Endothelial cell (in vitro differentiated cells): ENCODE data around the gene SPATA7. TPM values are rescaled to one million over a fixed set of nuclear protein-coding genes. Genes with fewer than 3 reads are reported as not detected.

Experiments used
- DNase-seq: peaks from one replicate; pipeline ENCODE4 v3.0.0; 2021; ENCODE audit warnings: low spot score
- H3K27ac Mint-ChIP-seq: one replicate; pipeline ENCODE4 v1.8.0; 2021; ENCODE audit warnings: mixed read lengths, inconsistent platforms; ENCODE audit not compliant: unreplicated experiment
- H3K27me3 Mint-ChIP-seq: one replicate; pipeline ENCODE4 v1.8.0; 2021; ENCODE audit warnings: mild to moderate bottlenecking, moderate library complexity, mixed read lengths, inconsistent platforms; ENCODE audit not compliant: unreplicated experiment
- H3K36me3 Mint-ChIP-seq: one replicate; pipeline ENCODE4 v1.8.0; 2021; ENCODE audit warnings: mild to moderate bottlenecking, low read depth, mixed read lengths, inconsistent platforms; ENCODE audit not compliant: unreplicated experiment
- H3K4me1 Mint-ChIP-seq: one replicate; pipeline ENCODE4 v1.8.0; 2021; ENCODE audit warnings: mild to moderate bottlenecking, mixed read lengths, inconsistent platforms; ENCODE audit not compliant: unreplicated experiment
- H3K4me3 Mint-ChIP-seq: one replicate; pipeline ENCODE4 v1.8.0; 2021; ENCODE audit warnings: mild to moderate bottlenecking, mixed read lengths, inconsistent platforms; ENCODE audit not compliant: unreplicated experiment
- H3K9me3 Mint-ChIP-seq: one replicate; pipeline ENCODE4 v1.8.0; 2021; ENCODE audit warnings: mixed read lengths, inconsistent platforms; ENCODE audit not compliant: unreplicated experiment
- total RNA-seq: library from RNA; stranded (reverse); fragmentation: NEBNext Ultra II Directional; extraction: Animal tissue kit (Norgen Biotek cat#: 25700); gene quantifications from one replicate; pipeline ENCODE4 v1.2.1, GENCODE V29; 2021; ENCODE audit not compliant: unreplicated experiment
- TF ChIP-seq, protein P1 (sequence below): fragments of 200-600 bp; sonication (generic); IDR thresholded peaks from one replicate; pipeline ENCODE4 v1.5.0; 2021; ENCODE audit warnings: antibody characterized with exemption; ENCODE audit not compliant: unreplicated experiment

SPATA7 gene
- total RNA-seq, 1 donor from 2014 or later: 39.3 TPM

GRCh38 chr14:88384718-88385117, 739 bp upstream of the SPATA7 start:
- Mint-ChIP-seq H3K27me3 (no peaks in the 10 kb centered on the region), H3K4me1 (peaks cover 36% of the 10 kb centered on the region), H3K4me3 (peak overlapping the region; percentile 91), H3K36me3 (no peaks in the 10 kb centered on the region), H3K9me3 (no peaks in the 10 kb centered on the region), H3K27ac (peak overlapping the region; percentile 87)
- TF ChIP-seq, protein P1, sequence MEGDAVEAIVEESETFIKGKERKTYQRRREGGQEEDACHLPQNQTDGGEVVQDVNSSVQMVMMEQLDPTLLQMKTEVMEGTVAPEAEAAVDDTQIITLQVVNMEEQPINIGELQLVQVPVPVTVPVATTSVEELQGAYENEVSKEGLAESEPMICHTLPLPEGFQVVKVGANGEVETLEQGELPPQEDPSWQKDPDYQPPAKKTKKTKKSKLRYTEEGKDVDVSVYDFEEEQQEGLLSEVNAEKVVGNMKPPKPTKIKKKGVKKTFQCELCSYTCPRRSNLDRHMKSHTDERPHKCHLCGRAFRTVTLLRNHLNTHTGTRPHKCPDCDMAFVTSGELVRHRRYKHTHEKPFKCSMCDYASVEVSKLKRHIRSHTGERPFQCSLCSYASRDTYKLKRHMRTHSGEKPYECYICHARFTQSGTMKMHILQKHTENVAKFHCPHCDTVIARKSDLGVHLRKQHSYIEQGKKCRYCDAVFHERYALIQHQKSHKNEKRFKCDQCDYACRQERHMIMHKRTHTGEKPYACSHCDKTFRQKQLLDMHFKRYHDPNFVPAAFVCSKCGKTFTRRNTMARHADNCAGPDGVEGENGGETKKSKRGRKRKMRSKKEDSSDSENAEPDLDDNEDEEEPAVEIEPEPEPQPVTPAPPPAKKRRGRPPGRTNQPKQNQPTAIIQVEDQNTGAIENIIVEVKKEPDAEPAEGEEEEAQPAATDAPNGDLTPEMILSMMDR: no peak
- DNase-seq: no peak

GRCh38 chr14:88386256-88386794, 868 bp downstream of the SPATA7 start:
- Mint-ChIP-seq H3K27ac (peak overlapping the region; percentile 93), H3K36me3 (no peaks in the 10 kb centered on the region), H3K9me3 (no peaks in the 10 kb centered on the region), H3K4me1 (peaks cover 36% of the 10 kb centered on the region), H3K27me3 (no peaks in the 10 kb centered on the region), H3K4me3 (peak overlapping the region; percentile 91)
- TF ChIP-seq, protein P1: no peak
- DNase-seq: no peak

DNA sequence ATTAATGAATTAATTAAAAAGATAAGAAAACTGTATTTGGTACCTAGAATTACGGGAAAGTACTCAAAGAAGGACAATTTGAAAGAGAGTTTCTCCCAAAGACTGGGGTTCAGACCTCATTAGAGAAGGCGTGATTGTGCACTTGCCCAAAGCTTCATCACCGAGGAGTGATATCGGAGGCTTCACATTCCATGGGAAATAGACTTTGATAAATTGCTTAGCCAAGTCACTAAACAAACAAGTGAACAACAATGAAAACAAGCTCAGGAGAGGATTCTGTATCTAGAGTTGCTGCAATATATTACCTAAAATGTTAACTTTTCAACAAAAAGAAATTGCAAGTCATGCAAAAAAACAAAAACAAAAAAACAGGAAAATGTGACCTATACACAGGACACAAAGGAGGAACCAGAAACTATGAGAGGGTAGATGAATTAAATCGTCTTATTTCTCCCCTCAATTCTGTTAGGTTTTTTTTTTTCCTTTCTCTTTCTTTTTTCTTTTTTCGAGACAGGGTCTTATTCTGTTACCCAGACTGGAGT, 3.4 kb downstream of the SPATA7 start:
- Mint-ChIP-seq H3K4me1 (peaks cover 25% of the 10 kb centered on the region), H3K27ac (no peak overlapping the region), H3K27me3 (no peaks in the 10 kb centered on the region), H3K36me3 (peaks cover 4% of the 10 kb centered on the region), H3K4me3 (no peak overlapping the region), H3K9me3 (no peaks in the 10 kb centered on the region)
- no peak for DNase-seq
- TF ChIP-seq, protein P1: no peak

DNA sequence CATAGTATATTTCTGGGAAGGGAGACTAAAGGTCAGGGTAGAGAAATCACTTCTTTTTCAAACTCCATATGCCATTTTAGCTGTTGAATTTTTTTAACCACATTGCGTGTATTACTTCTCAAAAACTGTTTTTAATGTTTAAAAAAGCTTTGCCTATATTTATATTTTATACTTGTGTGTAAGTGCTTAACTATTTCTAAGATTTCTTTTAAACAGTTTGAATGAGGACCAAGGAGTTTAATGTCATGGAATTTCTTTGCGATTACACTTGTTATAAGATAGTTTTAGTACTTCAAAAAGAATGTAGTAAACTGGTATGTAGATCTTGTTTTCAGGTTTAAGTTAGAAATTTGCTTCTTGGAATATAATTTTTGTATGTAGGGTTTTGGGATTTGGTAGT, 7.2 kb downstream of the SPATA7 start:
- Mint-ChIP-seq H3K27ac (no peak overlapping the region), H3K9me3 (no peaks in the 10 kb centered on the region), H3K4me1 (peaks cover 7% of the 10 kb centered on the region), H3K36me3 (peaks cover 15% of the 10 kb centered on the region), H3K4me3 (no peak overlapping the region), H3K27me3 (no peaks in the 10 kb centered on the region)
- DNase-seq: no peak
- TF ChIP-seq, protein P1: no peak

DNA sequence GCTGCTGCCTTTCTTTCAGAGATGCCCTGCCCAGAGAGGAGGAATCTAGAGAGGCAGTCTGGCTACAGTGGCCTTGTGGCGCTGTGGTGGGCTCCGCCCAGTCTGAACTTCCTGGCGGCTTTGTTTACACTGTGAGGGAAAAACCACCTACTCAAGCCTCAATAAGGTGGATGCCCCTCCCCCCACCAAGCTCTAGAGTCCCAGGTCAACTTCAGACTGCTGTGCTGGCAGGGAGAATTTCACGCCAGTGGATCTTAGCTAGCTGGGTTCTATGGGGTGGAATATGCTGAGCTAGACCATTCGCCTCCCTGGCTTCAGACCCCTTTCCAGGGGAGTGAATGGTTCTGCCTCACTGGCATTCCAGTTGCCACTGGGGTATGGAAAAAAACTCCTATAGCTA, 25.6 kb downstream of the SPATA7 start:
- peaks cover 67% of the 10 kb centered on the region for H3K36me3 Mint-ChIP-seq
- no peaks in the 10 kb centered on the region for H3K9me3 Mint-ChIP-seq
- no peak for DNase-seq
- no peaks in the 10 kb centered on the region for H3K4me1 Mint-ChIP-seq
- TF ChIP-seq, protein P1: no peak
- H3K27ac Mint-ChIP-seq: no peak overlapping the region
- H3K27me3 Mint-ChIP-seq: no peaks in the 10 kb centered on the region
- no peak overlapping the region for H3K4me3 Mint-ChIP-seq
